ENCODE results near the gene TKFC. TPM values are rescaled to one million over a fixed set of nuclear protein-coding genes. Genes with fewer than 3 reads are reported as not detected.

TKFC gene
- total and polyA plus RNA-seq, 4 donors, result 15.7 to 134 (median 53.4) TPM

- Histone ChIP-seq H3K27ac (ENCODE audit: low read depth in 1 of 2, low read length in 2 of 2) (no peak overlapping the region), H3K9ac (ENCODE audit: low read depth in 1 of 2, low read length in 2 of 2) (no peak overlapping the region), H3K4me3 (ENCODE audit: low read depth in 1 of 3, low read length in 3 of 3) (no peak overlapping the region), H3K27me3 (ENCODE audit: control insufficient read depth in 4 of 4, insufficient read depth in 4 of 4, low read length in 3 of 4) (no peaks in the 10 kb centered on the region), H3K36me3 (ENCODE audit: control insufficient read depth in 4 of 4, insufficient read depth in 3 of 4, low read depth in 1 of 4, low read length in 3 of 4) (peaks cover 30 to 96% (median 80%) of the 10 kb centered on the region in 4 donors), H3K4me1 (ENCODE audit: control insufficient read depth in 4 of 4, insufficient read depth in 4 of 4, low read length in 3 of 4) (no peaks in the 10 kb centered on the region), H3K9me3 (ENCODE audit: control insufficient read depth in 4 of 4, low read length in 3 of 4) (no peaks in the 10 kb centered on the region)
- 98% methylated on average over 7 of the region's 7 CpGs for WGBS
- TF ChIP-seq, protein P1, sequence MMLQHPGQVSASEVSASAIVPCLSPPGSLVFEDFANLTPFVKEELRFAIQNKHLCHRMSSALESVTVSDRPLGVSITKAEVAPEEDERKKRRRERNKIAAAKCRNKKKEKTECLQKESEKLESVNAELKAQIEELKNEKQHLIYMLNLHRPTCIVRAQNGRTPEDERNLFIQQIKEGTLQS (IDR thresholded peaks at IDR 0.05), result no peak
- no peak for TF ChIP-seq RXRA (IDR thresholded peaks at IDR 0.05)
- TF ChIP-seq FOXA1 (IDR thresholded peaks at IDR 0.05), result no peak
- no peak for TF ChIP-seq FOXA2 (IDR thresholded peaks at IDR 0.05)
- TF ChIP-seq, protein P2, sequence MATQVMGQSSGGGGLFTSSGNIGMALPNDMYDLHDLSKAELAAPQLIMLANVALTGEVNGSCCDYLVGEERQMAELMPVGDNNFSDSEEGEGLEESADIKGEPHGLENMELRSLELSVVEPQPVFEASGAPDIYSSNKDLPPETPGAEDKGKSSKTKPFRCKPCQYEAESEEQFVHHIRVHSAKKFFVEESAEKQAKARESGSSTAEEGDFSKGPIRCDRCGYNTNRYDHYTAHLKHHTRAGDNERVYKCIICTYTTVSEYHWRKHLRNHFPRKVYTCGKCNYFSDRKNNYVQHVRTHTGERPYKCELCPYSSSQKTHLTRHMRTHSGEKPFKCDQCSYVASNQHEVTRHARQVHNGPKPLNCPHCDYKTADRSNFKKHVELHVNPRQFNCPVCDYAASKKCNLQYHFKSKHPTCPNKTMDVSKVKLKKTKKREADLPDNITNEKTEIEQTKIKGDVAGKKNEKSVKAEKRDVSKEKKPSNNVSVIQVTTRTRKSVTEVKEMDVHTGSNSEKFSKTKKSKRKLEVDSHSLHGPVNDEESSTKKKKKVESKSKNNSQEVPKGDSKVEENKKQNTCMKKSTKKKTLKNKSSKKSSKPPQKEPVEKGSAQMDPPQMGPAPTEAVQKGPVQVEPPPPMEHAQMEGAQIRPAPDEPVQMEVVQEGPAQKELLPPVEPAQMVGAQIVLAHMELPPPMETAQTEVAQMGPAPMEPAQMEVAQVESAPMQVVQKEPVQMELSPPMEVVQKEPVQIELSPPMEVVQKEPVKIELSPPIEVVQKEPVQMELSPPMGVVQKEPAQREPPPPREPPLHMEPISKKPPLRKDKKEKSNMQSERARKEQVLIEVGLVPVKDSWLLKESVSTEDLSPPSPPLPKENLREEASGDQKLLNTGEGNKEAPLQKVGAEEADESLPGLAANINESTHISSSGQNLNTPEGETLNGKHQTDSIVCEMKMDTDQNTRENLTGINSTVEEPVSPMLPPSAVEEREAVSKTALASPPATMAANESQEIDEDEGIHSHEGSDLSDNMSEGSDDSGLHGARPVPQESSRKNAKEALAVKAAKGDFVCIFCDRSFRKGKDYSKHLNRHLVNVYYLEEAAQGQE (IDR thresholded peaks at IDR 0.05), result no peak
- no peak for TF ChIP-seq CTCF (IDR thresholded peaks at IDR 0.05; ENCODE audit: low read depth, low read length, missing input control)
- TF ChIP-seq RAD21 (IDR thresholded peaks at IDR 0.05), result no peak
- no peak for TF ChIP-seq MAX (IDR thresholded peaks at IDR 0.05)
- no peak for DNase-seq (ENCODE audit: low spot score)
Observed at GRCh38 chr11:61305417-61305816, 27.6 kb upstream of the TKFC start.

DNA sequence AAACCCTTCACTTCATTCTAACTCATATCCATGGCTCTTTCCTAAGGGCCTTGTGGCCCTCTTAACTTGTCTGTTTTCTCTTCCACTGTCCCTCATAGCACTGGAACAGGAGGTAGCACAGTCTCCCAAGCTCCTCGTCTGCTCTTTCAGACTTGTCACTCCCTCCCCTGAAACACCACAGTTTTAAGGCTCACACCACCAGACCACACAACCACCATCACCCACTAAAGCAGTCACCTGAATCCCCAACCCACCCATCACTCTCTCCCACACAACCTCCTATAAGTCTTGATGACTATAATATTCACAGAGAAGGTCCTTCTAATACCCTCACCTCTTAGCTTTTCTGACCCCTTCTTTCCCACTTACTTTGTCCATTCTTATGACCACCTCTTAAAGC, 26.8 kb upstream of the TKFC start:
- Histone ChIP-seq H3K27ac (ENCODE audit: low read depth in 1 of 2, low read length in 2 of 2) (no peak overlapping the region), H3K4me1 (ENCODE audit: control insufficient read depth in 4 of 4, insufficient read depth in 4 of 4, low read length in 3 of 4) (no peaks in the 10 kb centered on the region)
- 88% methylated on average over 1 of the region's 1 CpG for WGBS

More for the DNA sequence above, 26.8 kb upstream of the TKFC start:
- Histone ChIP-seq H3K9ac (ENCODE audit: low read depth in 1 of 2, low read length in 2 of 2) (no peak overlapping the region), H3K4me3 (ENCODE audit: low read depth in 1 of 3, low read length in 3 of 3) (no peak overlapping the region), H3K27me3 (ENCODE audit: control insufficient read depth in 4 of 4, insufficient read depth in 4 of 4, low read length in 3 of 4) (no peaks in the 10 kb centered on the region), H3K36me3 (ENCODE audit: control insufficient read depth in 4 of 4, insufficient read depth in 3 of 4, low read depth in 1 of 4, low read length in 3 of 4) (peaks cover 34 to 95% (median 82%) of the 10 kb centered on the region in 4 donors), H3K9me3 (ENCODE audit: control insufficient read depth in 4 of 4, low read length in 3 of 4) (no peaks in the 10 kb centered on the region)
- DNase-seq (ENCODE audit: low spot score), result no peak
- TF ChIP-seq FOXA1 (IDR thresholded peaks at IDR 0.05) (no peak), HNF4G (IDR thresholded peaks at IDR 0.05) (no peak), RAD21 (IDR thresholded peaks at IDR 0.05) (no peak), RXRA (IDR thresholded peaks at IDR 0.05) (no peak), CTCF (IDR thresholded peaks at IDR 0.05; ENCODE audit: low read depth, low read length, missing input control) (no peak), SP1 (IDR thresholded peaks at IDR 0.05) (no peak), FOXA2 (IDR thresholded peaks at IDR 0.05) (no peak), NR2F2 (IDR thresholded peaks at IDR 0.05) (no peak), YY1 (IDR thresholded peaks at IDR 0.05) (no peak), GABPA (IDR thresholded peaks at IDR 0.05 in 1 of 2, conservative IDR thresholded peaks at IDR 0.05 in 1 of 2) (no peak), HNF4A (conservative IDR thresholded peaks at IDR 0.05) (no peak), TAF1 (conservative IDR thresholded peaks at IDR 0.05) (no peak), ZBTB33 (IDR thresholded peaks at IDR 0.05) (no peak), MAX (IDR thresholded peaks at IDR 0.05) (no peak)
- TF ChIP-seq, protein P1 (IDR thresholded peaks at IDR 0.05), result no peak
